ENCODE results near the gene ZG16. TPM values are rescaled to one million over a fixed set of nuclear protein-coding genes. Genes with fewer than 3 reads are reported as not detected.

Gene ZG16
- total and polyA plus RNA-seq, 9 of the 15 experiments (the other 6 are each of a cell fraction or from before 2014, with no cell fraction given), result 0.04 TPM; not detected in 8

- ChIA-PET POLR2A (interaction anchor here (0.5 to 2.7 kb wide), 7 partner anchors 11 to 745 kb away, joined by 3 to 8 read pairs (median 3); partner anchors contain the start of gene KIF22), CTCF (ENCODE audit: low intra/inter-chr PET ratio) (interaction anchor here (1.1 kb wide), 1 partner anchor 8 kb away, joined by 3 read pairs; no protein-coding TSS in a partner anchor)
- peak in 1 of 4 experiments; percentile 48 for DNase-seq (ENCODE audit: extremely low read depth in 1 of 4, low spot score in 3 of 4)
- peak overlapping the region; percentile 60 for H3K4me3 ChIP-seq
- H3K79me2 ChIP-seq (ENCODE audit: control insufficient read depth, insufficient read depth, low read length), result peaks cover 47% of the 10 kb centered on the region
- H3K27ac ChIP-seq (ENCODE audit: extremely low read depth, low read depth, low read length), result peak overlapping the region; percentile 88
- in situ Hi-C loops (cut with MboI) (no loop called here), intact Hi-C loops (cut with micrococcal nuclease) (no loop called here)
- peaks cover 50% of the 10 kb centered on the region for H3K36me3 ChIP-seq (ENCODE audit: control insufficient read depth, insufficient read depth, low read length)
- no peaks in the 10 kb centered on the region for H3K27me3 ChIP-seq (ENCODE audit: control insufficient read depth in 2 of 2, insufficient read depth in 2 of 2, low read length in 2 of 2)
- no peak for FAIRE-seq
- under 1% methylated on average over 24 of the region's 25 CpGs for whole genome bisulfite sequencing (ENCODE audit: insufficient coverage, low coverage, missing lambda C conversion rate)
- H3K4me2 ChIP-seq (ENCODE audit: insufficient read depth, low read length), result peak overlapping the region; percentile 91
- H3K9me1 ChIP-seq (ENCODE audit: control insufficient read depth, insufficient read depth, low read length), result no peaks in the 10 kb centered on the region
- H3K9ac ChIP-seq (ENCODE audit: insufficient read depth in 1 of 2, low read depth in 2 of 2, low read length in 2 of 2), result peak overlapping the region; percentile 84 to 100
- H3K4me1 ChIP-seq (replicated peaks in 1 of 2; ENCODE audit: control insufficient read depth in 2 of 2, insufficient read depth in 2 of 2, low read length in 2 of 2), result peaks cover 49 to 74% of the 10 kb centered on the region in 2 experiments
- H3K9me3 ChIP-seq (replicated peaks; ENCODE audit: control insufficient read depth, insufficient read depth, low read depth, low read length), result no peaks in the 10 kb centered on the region
- H4K20me1 ChIP-seq (replicated peaks; ENCODE audit: control insufficient read depth, insufficient read depth, low read length), result peaks cover 23% of the 10 kb centered on the region; the same call in 1 of the 2 replicates
- ATAC-seq, result no peak
- no peak overlapping the region for H2AFZ ChIP-seq (ENCODE audit: low read depth, low read length)
- no TSS peak for BruUV-seq (replicated peaks)
- TF ChIP-seq XRCC3 (IDR thresholded peaks at IDR 0.05) (no peak), NKRF (IDR thresholded peaks at IDR 0.05; ENCODE audit: borderline replicate concordance) (no peak), RB1 (IDR thresholded peaks at IDR 0.05; ENCODE audit: low read depth) (no peak), TEAD4 (IDR thresholded peaks at IDR 0.05; ENCODE audit: low read length) (no peak), TEAD4 (CRISPR knock-in tag; IDR thresholded peaks at IDR 0.05; ENCODE audit: borderline replicate concordance) (no peak), ELF1 (tag; IDR thresholded peaks at IDR 0.05) (peak; percentile 54; the same call in 1 of the 2 replicates), FOS (IDR thresholded peaks at IDR 0.05; ENCODE audit: extremely low read depth, insufficient read length) (no peak), U2AF2 (optimal IDR thresholded peaks at IDR 0.05; ENCODE audit: low read depth, low read length) (no peak), SAFB2 (IDR thresholded peaks at IDR 0.05; ENCODE audit: borderline replicate concordance, low read depth, low read length, severe bottlenecking) (no peak), HLTF (IDR thresholded peaks at IDR 0.05) (no peak), NR3C1 (CRISPR knock-in tag; IDR thresholded peaks at IDR 0.05) (no peak), FOXK1 (CRISPR knock-in tag; IDR thresholded peaks at IDR 0.05; ENCODE audit: borderline replicate concordance) (no peak), ZNF408 (CRISPR knock-in tag; IDR thresholded peaks at IDR 0.05; ENCODE audit: low read depth) (no peak), RFX5 (IDR thresholded peaks at IDR 0.05; ENCODE audit: low read depth, low read length) (no peak), ZNF57 (CRISPR knock-in tag; IDR thresholded peaks at IDR 0.05) (no peak), ZBTB8A (IDR thresholded peaks at IDR 0.05; ENCODE audit: partially characterized antibody) (no peak), DDX20 (tag; IDR thresholded peaks at IDR 0.05; ENCODE audit: low read depth) (no peak), ZNF175 (CRISPR knock-in tag; IDR thresholded peaks at IDR 0.05; ENCODE audit: low read depth) (no peak)
- TF ChIP-seq, protein P1, sequence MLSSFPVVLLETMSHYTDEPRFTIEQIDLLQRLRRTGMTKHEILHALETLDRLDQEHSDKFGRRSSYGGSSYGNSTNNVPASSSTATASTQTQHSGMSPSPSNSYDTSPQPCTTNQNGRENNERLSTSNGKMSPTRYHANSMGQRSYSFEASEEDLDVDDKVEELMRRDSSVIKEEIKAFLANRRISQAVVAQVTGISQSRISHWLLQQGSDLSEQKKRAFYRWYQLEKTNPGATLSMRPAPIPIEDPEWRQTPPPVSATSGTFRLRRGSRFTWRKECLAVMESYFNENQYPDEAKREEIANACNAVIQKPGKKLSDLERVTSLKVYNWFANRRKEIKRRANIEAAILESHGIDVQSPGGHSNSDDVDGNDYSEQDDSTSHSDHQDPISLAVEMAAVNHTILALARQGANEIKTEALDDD (IDR thresholded peaks at IDR 0.05), result no peak
- TF ChIP-seq, protein P2, sequence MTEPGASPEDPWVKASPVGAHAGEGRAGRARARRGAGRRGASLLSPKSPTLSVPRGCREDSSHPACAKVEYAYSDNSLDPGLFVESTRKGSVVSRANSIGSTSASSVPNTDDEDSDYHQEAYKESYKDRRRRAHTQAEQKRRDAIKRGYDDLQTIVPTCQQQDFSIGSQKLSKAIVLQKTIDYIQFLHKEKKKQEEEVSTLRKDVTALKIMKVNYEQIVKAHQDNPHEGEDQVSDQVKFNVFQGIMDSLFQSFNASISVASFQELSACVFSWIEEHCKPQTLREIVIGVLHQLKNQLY (CRISPR knock-in tag; conservative IDR thresholded peaks at IDR 0.05), result no peak
Observed at GRCh38 chr16:29808219-29808900, 30.3 kb downstream of the ZG16 start.
